NCI-H128 (cell line): ENCODE measurements around the gene TMBIM6.

Source experiments
- DNase-seq: peaks from one replicate; lab custom pipeline; 2025; ENCODE audit not compliant: unreplicated experiment; lab: John Stamatoyannopoulos, UW

The TMBIM6 gene

DNA sequence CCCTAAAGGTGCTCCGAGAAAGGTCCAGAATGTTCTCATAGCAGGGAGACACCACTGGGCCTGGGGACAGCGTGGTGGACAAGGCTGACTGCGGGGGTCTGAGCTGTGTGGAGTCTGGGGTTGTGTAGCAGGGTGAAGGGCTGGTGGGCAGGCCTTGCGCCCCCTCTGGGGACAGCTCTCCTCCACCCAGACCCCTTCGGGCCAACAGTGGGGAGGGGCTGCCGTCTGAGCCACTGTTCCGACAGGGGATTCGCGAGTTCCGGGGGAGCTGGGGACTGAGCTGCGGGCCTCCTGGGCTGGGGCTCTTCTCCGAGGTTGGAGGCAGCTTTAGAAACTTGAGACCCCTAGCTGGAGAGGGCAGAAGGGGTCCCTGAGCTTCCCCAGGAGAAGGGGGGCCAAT, 54.8 kb downstream of the TMBIM6 start:
- DNase-seq: no peak

DNA sequence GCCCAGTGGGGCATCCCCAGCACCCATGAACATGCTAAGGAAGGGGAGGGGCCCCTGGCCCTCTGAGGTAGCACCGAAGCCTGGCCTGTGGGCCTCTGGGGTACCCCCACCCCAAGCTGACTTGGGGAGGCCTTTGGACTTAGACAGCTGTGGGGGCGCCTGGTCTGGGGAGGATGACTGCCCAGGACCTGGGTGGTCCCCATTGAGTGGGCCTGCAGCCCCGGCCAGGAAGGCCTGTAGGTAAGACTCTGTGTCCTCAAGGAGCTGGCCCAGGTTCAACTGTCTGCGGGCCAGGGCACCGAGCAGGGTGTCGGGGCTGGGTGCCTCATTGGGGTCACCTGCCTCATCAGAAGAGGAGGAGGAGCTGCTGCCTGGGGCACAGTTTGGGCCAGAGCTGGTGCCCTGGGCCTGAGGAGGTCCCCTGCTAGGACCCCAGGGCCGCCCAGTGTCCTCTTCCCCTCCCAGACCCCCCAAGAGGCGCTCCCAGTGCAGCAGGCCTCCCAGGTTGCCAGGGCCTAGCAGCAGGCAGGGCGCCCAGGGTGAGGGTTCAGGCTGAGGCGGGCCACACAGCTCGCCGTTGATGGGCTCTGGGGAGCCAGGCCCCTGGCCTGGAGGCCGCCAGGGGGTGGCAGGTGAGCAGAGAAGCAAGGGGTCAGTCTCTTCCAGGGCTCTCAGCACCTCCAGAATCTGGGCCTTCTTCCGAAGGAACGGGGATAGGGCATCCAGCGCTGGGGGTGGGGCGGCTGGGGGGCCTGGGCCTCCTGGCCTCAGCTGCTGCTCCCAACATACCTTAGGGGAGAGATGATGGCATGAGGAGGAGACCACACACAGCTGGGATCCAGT, 55.5 kb downstream of the TMBIM6 start:
- no peak for DNase-seq

DNA sequence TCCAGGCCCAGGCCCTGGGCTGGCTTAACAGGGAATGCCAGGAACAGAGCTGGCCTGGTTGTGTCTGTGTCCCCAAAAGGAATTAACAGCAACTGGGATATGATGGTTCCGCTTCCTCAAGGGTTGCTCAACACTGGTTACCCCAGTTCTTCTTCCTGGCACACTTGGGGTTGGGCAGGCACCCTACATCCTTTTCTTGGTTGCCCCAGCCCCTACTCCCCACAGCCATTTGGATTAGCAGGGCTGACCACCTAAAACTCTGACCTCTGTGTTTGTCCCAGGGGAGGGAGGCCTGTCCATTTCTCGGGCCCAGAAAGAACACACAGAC, 56.1 kb downstream of the TMBIM6 start:
- DNase-seq: no peak

DNA sequence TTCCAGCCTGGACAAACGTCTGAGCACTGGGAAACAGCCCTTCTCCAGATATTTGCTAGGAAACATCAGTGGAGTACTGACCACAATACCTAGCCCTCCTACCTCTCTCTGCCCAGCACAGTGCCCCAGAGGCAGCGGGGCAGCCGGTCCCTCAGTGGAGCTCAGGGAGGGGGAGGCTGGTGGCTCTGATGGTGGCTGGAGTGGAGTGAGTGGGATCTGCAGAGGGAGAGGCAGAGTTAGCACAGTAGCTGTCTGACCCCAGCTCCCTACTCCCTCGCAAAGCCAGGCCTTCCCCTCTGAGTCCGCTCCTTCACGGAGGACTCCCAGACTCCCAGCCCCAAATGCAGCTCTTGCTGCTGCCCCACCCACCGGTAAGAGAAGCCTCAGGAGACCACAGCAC, 56.9 kb downstream of the TMBIM6 start:
- DNase-seq: no peak

DNA sequence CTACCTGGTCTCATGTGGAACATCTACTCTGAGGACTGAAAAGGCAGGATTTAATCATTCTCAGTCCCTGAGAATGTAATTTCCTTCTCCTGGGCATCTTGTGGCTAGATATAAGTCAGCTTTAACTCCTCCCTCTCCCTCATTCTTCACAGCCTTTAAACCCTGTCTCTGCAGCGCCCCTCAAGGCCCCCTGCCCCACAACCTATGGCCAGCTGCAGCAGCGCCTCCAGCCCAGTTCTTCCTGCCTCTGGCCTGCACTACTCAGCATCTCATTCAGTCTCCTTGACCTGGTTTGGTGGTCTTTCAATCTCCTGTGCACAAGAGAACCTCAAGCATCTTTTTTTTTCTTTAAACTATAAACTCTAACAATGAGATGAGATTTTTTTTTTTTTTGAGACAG, 57.6 kb downstream of the TMBIM6 start:
- no peak for DNase-seq

DNA sequence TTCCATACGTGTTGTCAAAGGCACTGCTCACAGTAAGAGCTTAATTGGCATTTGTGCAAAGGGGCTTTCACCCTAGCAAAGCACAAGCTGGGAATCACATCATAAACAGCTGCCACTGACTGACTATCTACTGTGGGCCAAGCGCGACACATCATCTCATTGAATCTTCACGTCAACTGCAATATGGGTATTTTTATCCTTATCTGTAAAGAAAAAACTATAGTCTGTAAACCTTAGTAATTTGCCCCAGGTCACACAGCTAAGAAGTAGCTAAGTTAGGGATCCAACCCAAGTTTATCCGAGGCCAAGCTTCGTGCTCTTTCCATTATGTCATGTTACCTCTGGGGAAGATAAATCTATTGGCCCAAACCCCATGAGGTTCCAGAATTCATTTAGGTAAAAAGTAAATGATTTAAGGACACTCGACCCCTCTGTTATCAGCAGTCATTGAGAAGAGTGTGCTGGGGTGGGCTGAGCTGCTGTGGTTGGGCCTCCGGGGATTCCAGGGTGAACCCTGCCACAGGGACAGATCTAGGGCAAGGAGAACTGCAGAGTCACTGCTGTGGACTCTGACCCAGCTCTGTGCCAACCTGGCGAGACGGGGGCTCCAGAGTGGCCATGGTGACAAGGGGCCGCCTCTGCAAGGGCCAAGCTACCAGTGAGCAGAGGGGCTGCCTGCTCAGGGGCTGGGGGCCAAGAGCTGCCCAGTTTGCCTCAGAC, 59.2 kb downstream of the TMBIM6 start:
- DNase-seq: no peak

DNA sequence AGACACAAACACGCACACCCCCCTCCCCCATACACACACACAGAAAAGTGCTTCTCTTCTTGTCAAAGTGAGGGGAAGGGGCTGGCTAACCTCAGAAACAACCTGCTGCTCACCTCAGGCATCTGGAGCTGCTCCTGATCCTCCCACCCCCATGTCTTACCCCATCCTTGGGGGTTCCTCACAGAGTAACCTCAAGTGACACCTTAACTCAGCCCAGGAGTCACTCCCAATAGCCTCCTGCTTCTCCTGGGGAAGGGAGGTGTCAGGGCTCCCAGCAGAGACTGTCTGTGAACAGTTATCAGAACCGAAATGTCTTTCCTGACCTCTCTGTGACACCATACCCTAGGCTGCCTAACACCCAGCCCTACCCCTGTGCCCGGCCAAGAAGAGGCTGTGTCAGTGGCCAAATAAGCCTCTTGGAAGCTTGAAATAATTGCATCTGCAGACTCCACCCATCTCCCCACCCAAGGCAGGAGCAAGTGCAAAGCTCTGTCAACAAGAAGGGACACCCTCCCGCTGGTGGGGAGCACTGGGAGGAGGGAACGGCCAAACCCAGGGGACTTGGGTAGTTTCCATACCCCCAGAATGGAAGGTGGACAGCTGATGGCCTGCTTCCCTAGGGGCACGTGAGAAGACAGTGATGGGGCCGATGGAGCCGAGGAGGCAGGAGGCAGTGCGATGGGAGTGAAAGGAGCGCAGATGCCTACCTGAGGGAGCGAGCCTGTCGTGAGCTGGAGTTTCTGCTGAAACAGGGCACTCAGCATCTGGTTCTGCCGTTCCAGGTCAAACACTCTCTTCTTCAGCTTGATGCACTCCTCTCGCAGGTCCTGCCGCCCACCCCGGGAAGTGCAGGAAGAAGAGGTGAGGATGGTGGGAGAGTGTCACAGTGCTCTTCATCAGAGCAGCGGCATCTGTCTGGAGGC, 60.0 kb downstream of the TMBIM6 start:
- DNase-seq: no peak

DNA sequence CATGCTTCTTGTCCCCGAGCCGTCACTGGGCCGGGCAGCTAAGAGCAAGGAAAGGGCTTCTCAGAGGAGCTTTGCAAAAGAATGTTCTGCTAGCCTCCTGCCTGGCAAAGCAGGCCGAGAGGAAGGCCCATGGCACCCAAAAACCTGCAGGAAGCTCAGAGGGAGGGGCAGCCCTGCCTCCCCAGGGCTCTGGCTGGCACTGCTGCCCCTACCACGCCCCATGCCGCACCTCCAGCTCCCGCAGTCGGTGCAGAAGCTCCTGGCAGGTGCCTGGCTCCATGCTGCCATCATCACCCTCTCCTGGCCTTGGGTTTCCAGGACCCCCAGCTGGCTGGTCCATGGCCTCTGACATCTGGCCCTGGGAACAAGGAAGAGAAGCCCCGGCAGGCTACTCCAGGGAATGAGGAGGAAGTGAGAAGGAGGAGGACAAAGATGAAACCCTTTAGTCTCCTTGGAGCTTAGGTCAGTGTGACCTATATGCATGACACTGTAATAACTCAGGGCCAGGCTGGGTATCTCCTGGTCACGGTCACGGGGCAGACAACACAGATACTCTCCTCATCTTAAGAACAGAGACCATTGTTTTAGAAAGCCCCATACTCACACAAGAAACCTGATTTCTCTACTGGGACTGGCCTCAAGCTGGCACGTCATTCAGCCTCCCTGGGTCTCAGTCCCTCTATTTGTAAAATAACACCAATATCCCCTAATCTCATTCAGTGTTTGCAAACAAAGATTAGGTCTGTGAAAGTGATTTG, 62.5 kb downstream of the TMBIM6 start:
- no peak for DNase-seq

DNA sequence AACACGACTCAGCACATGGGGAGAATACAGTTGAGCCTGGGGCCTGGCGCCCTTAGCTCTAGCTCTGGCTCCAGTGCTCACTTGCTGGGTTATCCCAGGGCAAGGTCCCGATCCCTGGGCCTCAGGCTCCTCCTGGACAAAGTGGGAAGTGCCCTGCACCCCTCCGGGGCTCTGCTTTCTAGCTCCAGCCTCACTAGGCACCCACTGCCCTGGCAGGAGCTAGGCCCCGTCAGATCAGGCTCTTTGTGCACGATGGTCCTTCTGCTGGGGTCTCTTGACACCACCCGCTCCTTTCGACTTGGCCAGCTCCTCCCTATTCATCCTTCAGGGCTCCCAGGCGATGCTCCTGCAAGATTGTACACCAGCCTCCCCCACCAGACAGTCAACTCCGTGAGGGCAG, 63.5 kb downstream of the TMBIM6 start:
- no peak for DNase-seq

DNA sequence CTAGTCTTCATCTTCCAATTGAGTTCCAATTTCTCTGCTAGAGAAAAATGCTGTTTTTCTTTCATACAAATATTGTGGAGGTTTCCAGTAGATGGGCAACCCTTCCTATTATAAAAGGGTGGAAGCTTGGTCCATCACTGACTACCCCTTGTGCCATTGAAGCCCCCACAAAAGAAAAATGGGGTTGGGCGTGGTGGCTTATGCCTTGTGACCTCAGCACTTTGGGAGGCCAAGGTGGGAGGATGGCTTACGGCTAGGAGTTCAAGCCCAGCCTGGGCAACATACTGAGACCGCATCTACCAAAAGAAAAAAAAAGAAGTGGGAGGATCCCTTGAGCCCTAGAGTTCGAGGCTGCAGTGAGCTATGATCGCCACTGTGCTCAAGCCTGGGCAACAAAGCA, 64.1 kb downstream of the TMBIM6 start:
- DNase-seq: no peak

DNA sequence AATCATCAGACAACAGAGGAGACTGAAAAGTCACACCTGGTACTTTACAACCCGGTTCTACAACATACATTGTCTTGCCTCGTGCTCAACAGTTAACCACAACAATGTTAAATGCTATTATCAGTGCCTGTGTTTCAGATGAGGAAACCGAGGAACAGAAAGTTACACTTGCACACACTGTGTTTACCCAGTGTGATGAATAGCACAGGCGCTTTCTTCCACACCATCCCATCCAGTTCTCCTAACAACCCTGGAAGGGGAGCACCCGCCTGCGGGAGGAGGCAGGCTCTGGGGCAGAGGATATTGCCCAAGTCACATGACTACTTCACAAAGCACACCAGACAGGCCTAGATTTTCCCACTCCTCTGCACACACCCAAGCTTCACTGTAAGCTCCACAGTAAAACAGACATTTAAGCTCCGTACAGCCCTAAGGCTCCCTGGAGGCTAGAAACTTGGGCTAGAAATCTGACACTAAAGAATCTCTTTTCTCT, 65.0 kb downstream of the TMBIM6 start:
- no peak for DNase-seq

DNA sequence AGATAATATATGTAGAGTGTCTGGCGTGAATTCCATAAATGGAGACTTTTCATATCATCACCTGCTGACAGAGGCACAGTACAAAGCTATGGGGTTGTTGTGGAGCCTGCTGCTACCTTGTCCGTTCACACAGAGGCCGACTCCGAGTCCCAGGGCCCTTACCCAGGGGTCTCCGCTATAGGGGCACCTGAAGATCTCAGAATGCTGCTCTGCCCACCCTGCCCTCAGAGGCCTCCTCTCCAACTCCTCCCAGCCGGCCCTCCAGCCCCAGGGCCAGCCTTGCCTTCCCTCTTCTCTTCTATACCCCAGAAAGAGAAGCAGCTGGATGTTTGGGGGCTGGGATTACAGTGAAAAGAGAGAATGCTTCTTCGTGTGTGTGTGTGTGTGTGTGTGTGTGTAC, 65.5 kb downstream of the TMBIM6 start:
- no peak for DNase-seq

DNA sequence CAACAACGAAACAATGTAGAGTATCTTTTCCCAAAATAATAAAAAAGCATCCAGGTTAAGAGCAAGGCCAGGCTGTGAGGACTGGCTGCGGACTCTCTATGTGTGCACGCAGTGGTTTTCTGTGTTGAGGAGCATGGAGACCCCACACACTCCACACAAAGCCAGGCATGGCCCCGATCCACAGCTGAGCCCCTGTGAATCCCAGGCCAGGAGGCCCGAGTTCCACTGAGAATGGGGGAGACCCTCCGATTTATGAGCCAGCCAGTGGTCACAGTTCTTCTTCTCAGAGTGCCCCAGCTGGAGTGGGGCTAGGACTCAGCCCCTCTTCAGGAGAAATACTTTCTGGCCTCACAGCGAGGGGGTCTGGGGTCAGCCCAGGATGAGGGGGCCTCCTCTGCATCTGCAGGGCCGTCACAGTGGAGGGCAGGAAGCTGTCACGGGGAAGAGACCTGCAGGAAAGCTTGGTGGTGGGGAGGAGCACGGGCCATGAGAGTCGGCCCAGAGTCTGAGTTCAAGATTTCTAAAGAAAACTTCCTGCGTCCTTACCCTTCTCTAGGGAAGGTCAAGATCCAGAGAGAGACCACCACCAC, 66.7 kb downstream of the TMBIM6 start:
- no peak for DNase-seq

DNA sequence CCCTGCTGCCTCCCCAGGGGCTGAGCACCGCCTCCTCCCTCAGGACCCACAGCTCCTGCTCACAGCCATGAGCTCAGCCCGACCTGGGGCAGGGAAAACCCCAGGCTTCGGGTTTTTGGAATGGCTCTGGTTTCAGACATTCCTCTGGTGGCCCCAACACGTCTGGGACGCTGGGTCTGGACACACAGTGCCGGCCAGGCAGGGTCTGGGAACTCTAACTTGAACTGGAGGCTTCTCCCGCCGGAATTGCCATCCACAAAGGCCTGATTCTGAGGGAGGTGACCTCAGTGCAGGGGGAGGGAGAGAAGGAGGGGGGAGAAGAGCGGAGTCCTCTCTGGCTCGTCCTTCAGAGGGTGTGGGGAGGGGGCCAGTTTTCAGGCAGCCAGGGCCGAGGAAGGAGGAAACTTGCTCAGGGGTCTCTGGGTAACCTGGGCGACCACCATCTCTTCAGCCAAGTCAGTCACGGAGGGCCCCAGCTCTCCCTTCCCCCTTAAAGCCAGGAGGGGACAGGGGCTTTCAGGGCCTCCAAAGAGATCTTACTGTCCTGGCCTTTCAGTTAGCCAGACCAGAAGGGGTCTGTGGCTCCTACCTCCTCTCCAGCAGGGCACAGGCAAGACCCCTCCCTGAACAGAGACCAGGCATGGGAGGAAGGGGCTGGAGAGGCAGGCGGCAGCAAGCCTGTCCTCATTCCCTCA, 67.5 kb downstream of the TMBIM6 start:
- DNase-seq: no peak

DNA sequence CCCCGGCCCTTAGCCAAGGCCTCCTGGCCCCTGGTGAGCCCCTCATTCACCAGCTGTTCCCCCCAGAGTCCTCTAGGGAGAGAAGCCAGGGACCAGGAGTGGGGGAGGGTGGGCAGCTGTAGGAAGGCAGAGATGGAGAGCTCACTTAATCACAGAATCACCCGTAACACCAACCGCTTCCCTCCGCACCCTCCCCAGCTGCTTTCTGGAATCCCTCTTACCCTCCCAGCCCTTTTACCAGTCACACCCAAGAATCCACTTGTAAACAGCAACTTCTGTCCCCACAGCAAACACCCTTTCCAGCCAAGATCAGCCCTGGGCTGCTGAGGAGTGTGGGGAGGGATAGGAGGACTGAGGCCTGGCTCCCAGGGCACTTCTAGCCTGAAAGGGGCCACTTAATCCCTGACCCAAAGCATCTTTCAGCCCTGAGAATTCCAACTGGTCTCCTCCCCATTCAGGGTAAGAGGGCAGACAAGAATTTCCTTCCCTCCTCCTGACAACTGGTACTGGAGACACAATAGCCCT, 68.1 kb downstream of the TMBIM6 start:
- no peak for DNase-seq

DNA sequence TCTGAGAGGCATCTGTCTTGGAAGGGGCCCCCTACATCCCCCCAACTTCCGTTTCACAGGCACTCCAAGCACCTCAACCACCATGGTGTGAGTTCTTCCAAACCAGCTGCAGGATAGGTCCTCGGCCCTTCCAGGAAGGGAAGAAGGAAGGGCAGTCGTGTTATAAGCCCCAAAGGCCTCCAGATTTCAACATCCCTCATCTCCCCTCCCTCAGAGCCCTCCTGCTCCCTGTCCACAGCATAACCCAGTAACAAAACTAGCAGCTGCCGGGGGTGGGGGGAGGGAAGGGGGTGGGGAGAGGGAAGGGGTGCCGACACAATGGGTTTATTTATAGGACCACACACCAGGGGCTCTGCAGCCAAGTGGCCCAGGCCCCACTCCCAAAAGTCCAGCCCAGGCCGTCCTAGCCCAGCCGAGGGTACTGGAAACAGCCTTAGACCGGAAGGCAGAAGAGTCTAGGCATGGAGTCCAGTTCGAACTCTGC, 68.6 kb downstream of the TMBIM6 start:
- DNase-seq: no peak

DNA sequence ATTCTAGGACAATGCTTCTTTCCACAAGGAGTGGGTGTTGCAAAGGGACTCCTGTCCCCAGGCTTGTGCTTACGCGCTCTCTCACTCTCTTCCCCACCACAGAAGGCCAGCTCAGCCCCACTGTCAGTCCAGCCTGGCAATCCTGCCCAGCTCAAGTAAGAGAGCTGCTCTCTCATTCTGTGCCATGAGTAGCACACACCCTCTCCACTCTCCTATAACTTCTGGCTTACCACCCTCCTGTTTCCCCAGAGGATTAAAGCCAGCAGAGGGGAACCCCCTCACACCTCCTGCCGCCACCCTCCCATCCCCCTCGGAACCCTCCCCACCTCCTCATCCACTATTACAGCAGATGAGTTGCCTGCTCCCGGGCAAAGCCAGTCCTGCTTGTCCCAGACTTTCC, 69.8 kb downstream of the TMBIM6 start:
- DNase-seq: no peak

DNA sequence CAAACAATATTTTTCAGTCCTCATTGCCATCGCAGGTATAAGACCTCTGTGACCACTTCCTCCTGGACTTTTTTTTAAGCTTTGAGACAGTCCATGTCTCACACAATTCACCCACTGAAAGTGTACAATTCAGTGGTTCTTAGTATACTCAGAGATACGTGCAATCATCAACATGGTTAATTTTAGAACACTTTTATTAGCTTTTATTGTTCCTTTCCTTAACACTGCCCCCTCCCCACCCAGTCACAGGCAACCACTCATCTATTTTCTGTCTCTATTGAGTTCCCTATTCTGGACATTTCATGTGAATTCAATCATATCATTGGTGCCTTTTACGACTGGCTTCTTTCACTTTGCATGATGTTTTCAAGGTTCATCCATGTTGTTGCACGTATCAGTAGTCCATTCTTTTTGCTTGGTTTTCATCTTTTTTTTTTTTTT, 70.6 kb downstream of the TMBIM6 start:
- no peak for DNase-seq

DNA sequence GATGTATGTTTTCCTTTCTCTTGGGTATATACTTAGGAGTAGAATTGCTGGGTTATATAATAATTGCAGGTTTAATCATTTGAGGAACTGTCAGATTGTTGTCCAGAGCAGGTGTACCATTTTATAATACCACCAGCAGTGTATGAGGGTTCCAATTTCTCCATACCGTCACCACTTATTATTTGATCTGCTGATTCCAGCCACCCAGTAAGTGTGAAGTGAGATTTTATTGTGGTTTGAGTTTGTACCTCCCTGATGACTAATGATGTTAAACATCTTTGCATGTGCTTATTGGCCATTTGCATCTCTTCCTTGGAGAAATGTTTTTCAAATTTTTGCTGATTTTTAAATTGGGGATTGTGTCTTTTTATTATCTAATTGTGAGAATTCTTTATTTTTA, 71.8 kb downstream of the TMBIM6 start:
- no peak for DNase-seq
